Retinal pigment epithelial cell (primary cell): ENCODE data around the gene BRD3OS.

Experiments used
- DNase-seq: peaks from one replicate; pipeline ENCODE4 v3.0.0-alpha.2; 2010; ENCODE audit warnings: low read depth
- H3K4me3 ChIP-seq: 2 replicates; pipeline ENCODE4 v1.5.1; 2011; ENCODE audit warnings: mild to moderate bottlenecking, low read length, control low read depth, moderate library complexity
- CTCF ChIP-seq: conservative IDR thresholded peaks from 2 replicates; pipeline ENCODE4 v1.5.1; 2011; ENCODE audit warnings: low read depth, low read length, control low read depth, inconsistent platforms

Gene BRD3OS

GRCh38 chr9:134059188-134059641 is 33.9 kb downstream of the BRD3OS start:
- no peak for TF ChIP-seq CTCF
- DNase-seq = no peak
- no peak overlapping the region for H3K4me3 ChIP-seq

- no peak for DNase-seq
- no peak overlapping the region for H3K4me3 ChIP-seq
- peak; percentile 13 for TF ChIP-seq CTCF
These were observed 34.5 kb downstream of the BRD3OS start for GRCh38 chr9:134059661-134060395.

- no peak for DNase-seq
- TF ChIP-seq CTCF = no peak
- H3K4me3 ChIP-seq = no peak overlapping the region
These were observed 35.3 kb downstream of the BRD3OS start for GRCh38 chr9:134060546-134060945.

GRCh38 chr9:134061019-134061687 is 35.9 kb downstream of the BRD3OS start:
- no peak overlapping the region for H3K4me3 ChIP-seq
- TF ChIP-seq CTCF = no peak
- no peak for DNase-seq

- no peak overlapping the region for H3K4me3 ChIP-seq
These were observed 36.5 kb downstream of the BRD3OS start for GRCh38 chr9:134061688-134062371.

GRCh38 chr9:134062461-134063087 is 37.3 kb downstream of the BRD3OS start:
- no peak for TF ChIP-seq CTCF
- H3K4me3 ChIP-seq = no peak overlapping the region
- DNase-seq = no peak

More at GRCh38 chr9:134061688-134062371, 36.5 kb downstream of the BRD3OS start:
- DNase-seq = no peak
- TF ChIP-seq CTCF = no peak
